ENCODE measurements around the gene PLA2G6.
"Not testable (repeated sequence)": the region's sequence is repeated elsewhere in the genome, so short reads cannot be mapped to it uniquely, and the experiment has no call there.

The PLA2G6 gene

GRCh38 chr22:38162881-38163843 is 18.5 kb downstream of the PLA2G6 start:
- DNase-seq = no peak

DNA sequence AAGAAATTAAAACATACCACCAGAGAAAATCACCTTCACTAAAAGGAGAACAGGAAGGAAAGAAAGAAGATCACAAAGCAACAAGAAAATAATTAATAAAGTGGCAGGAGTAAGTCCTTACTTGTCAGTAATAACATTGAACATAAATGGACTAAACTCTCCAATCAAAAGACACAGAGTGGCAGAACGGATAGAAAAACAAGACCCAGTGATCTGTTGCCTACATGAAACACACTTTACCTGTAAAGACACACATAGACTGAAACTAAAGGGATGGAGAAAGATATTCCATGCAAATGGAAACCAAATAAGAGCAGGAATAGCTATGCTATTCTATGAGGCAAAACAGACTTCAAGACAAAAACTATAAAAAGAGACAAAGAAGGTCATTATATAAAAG is 25.9 kb downstream of the PLA2G6 start:
- no peak for DNase-seq

DNA sequence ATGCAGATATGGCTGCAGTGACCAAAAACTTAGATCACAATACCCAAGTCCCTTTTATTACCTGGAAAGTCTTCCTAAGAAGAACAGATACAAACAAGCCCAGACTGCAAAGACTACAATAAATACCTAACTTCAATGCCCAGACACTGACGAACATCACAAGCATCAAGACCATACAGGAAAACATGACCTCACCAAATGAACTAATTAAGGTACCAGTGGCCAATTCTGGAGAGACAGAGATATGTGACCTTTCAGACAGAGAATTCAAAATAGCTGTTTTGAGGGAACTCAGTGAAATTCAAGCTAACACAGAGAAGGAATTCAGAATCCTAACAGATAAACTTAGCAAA is 27.1 kb downstream of the PLA2G6 start:
- not testable (repeated sequence) for DNase-seq

GRCh38 chr22:38153821-38154562 is 27.6 kb downstream of the PLA2G6 start:
- DNase-seq = peak; percentile 97 to 98

- no peak for DNase-seq
Observed at GRCh38 chr22:38151126-38151500, 30.5 kb downstream of the PLA2G6 start.

GRCh38 chr22:38148245-38148644 is 33.4 kb downstream of the PLA2G6 start:
- DNase-seq = no peak

- not testable (repeated sequence) for DNase-seq
Observed at GRCh38 chr22:38146166-38146565, 35.5 kb downstream of the PLA2G6 start.

DNA sequence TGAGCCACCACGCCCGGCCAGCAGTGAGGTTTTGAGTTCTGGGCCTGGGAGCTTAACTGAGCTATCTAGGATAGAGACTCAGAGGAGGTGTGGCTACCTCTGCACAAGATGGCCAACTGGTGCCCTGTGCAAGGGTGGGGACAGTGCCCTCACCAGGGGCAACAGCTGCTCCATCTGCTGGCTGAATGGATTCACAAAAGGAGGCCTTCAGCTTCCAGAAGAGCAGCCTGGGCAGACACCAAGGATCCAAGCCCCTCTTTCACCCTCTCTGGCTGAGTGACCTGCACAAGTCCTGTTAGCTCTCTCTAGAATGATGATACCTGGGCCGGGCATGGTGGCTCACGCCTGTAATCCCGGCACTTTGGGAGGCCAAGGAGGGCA is 37.6 kb downstream of the PLA2G6 start:
- peak; percentile 44 to 66 for DNase-seq

DNA sequence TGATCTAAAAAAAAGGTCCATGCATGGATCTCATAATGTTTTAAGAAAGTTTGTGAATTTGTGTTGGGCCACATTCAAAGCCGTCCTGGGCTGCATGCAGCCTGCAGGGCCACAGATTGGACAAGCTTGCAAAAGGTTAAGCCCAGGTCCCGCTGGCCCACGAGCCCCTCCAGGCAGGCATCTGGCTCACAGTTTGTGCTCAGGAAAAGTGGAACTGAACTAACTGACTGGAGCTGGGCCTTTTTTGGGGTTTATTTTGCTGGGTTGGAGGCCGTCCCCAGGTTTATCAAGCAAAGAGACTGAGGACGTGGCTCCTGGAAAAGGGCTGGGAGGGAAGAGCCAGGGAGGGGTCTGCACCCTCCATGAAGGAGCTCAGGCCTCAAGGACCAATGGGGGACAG is 39.0 kb downstream of the PLA2G6 start:
- no peak for DNase-seq

GRCh38 chr22:38141217-38141973 is 40.2 kb downstream of the PLA2G6 start:
- DNase-seq = no peak

GRCh38 chr22:38139901-38140300 is 41.7 kb downstream of the PLA2G6 start:
- no peak for DNase-seq

GRCh38 chr22:38138961-38139360 is 42.7 kb downstream of the PLA2G6 start:
- DNase-seq = no peak

DNA sequence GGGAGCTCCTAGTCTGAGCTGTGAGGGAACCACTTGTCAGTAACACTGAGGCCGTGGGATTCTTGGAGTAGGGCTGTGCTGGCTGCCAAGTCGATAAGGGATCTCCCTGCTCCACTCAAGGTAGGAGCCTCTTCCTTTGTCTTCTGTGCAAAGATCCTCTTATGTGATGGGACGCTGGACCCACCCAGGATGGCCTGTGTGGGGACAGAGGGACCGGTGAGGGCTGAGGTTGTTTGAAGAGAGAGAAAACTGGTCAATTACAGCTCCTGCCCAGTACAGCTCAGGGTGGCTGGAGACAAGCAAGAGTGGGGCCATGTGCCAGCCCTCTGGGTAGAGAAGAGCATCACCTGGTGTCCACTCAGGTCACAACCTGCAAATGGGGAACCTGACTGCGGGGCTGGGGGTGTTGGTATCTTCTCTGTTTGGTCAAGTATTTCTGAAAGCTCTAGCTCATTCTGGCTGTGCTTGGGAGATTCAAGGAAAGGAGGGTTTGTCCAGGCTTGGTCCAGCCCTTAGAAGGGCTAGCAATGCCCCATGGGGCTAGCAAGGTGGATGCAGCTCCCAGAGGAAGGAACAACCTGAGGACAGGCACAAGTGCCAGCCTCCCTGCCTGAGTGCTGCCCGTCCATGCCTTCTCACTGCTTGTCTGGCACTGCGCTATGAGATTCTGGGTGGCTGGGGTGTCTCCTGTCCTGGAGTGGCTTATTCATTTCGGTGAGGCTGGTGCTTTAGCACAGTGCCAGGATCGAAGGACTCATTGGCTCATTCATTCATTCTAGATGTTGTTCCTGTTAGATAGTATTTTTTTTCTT is 43.5 kb downstream of the PLA2G6 start:
- no peak for DNase-seq

- no peak for DNase-seq
Observed at GRCh38 chr22:38136607-38137006, 45.0 kb downstream of the PLA2G6 start.

- no peak for DNase-seq
Observed at GRCh38 chr22:38135133-38135706, 46.4 kb downstream of the PLA2G6 start.

- DNase-seq = no peak
Observed at GRCh38 chr22:38133331-38133730, 48.3 kb downstream of the PLA2G6 start.

GRCh38 chr22:38132794-38133193 is 48.8 kb downstream of the PLA2G6 start:
- DNase-seq = no peak

- DNase-seq = no peak
Observed at GRCh38 chr22:38132136-38132535, 49.5 kb downstream of the PLA2G6 start.

GRCh38 chr22:38131399-38131798 is 50.2 kb downstream of the PLA2G6 start:
- no peak for DNase-seq

- no peak for DNase-seq
Observed at GRCh38 chr22:38129856-38130255, 51.8 kb downstream of the PLA2G6 start.

DNA sequence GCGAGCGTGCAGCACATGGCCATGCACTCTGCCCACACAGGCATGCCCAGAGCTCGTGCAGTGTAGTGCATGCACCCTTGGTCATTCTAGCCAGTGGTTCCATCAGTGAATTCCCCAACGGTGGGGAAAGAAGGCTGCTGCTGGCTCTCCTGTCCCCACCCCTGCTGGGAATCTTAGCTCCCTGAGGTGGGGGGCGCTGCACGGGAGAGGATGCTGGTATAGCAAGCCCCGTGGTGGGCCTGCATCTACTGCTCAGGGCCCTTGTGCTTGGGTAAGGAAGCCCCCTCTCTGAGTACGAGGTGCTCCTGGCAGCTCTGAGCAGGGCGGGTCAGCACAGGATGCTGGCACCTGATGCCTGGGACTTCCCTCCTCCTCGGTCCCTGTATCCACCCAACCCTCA is 52.6 kb downstream of the PLA2G6 start:
- DNase-seq = no peak

DNA sequence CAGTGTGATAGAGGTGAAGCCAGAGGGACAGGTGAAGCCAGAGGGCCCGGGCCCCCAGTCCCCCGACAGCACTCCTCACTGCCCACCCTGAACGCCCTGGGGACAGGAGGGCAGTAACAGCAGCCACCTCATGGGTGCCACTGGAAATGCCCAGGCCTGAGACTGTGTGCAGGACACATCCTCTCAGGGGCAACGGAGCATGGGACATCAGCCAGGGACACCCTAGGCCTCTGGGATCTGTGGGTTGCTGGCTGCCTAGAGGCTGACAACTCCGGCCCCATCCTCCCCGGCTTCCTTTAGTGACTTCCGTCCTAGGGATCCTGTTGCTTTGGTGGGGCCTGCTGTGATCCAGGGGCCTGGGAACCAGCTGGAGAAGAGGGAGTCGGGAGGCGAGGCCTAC is 53.8 kb downstream of the PLA2G6 start:
- DNase-seq = no peak

Measured in NCI-H524 (cell line).